Adipocyte (in vitro differentiated cells): ENCODE measurements around the gene SHPK.
A peak's percentile ranks its signal among the peaks of the same experiment; 100 is the strongest.

Experiments used
- DNase-seq: peaks from one replicate; pipeline ENCODE4 v3.0.0-alpha.2; 2015; ENCODE audit warnings: low read depth
- H3K27me3 ChIP-seq: replicated peaks from 2 replicates; pipeline ENCODE4 v1.7.0; 2013; ENCODE audit warnings: mild to moderate bottlenecking, low read length, moderate library complexity; ENCODE audit not compliant: control insufficient read depth, insufficient read depth
- H3K36me3 ChIP-seq: 2 replicates; pipeline ENCODE4 v1.7.0; 2013; ENCODE audit warnings: low read length, mild to moderate bottlenecking, moderate library complexity; ENCODE audit not compliant: control insufficient read depth, insufficient read depth, severe bottlenecking
- H3K4me1 ChIP-seq: 2 replicates; pipeline ENCODE4 v1.7.0; 2013; ENCODE audit warnings: mild to moderate bottlenecking, low read length, moderate library complexity; ENCODE audit not compliant: control insufficient read depth, insufficient read depth
- H3K4me3 ChIP-seq: 2 replicates; pipeline ENCODE4 v1.7.0; 2013; ENCODE audit warnings: mild to moderate bottlenecking, low read length, moderate library complexity
- H3K9ac ChIP-seq: 2 replicates; pipeline ENCODE4 v1.7.0; 2013; ENCODE audit warnings: mild to moderate bottlenecking, low read length, moderate library complexity
- H3K9me3 ChIP-seq: 2 replicates; pipeline ENCODE4 v1.7.0; 2013; ENCODE audit warnings: mild to moderate bottlenecking, low read length, moderate library complexity; ENCODE audit not compliant: control insufficient read depth

SHPK gene

GRCh38 chr17:3641717-3642486, 5.9 kb upstream of the SHPK start:
- DNase-seq = no peak
- H3K4me3 ChIP-seq = no peak overlapping the region
- no peaks in the 10 kb centered on the region for H3K27me3 ChIP-seq
- peaks cover 10% of the 10 kb centered on the region for H3K36me3 ChIP-seq
- H3K9ac ChIP-seq = no peak overlapping the region
- no peaks in the 10 kb centered on the region for H3K9me3 ChIP-seq
- peaks cover 13% of the 10 kb centered on the region for H3K4me1 ChIP-seq

- Histone ChIP-seq H3K9me3 (no peaks in the 10 kb centered on the region), H3K4me3 (no peak overlapping the region), H3K4me1 (peaks cover 13% of the 10 kb centered on the region), H3K36me3 (peaks cover 10% of the 10 kb centered on the region), H3K27me3 (no peaks in the 10 kb centered on the region), H3K9ac (no peak overlapping the region)
- no peak for DNase-seq
These were observed 5.0 kb upstream of the SHPK start for GRCh38 chr17:3641014-3641413.

- Histone ChIP-seq H3K27me3 (no peaks in the 10 kb centered on the region), H3K36me3 (peaks cover 10% of the 10 kb centered on the region), H3K4me3 (no peak overlapping the region), H3K9ac (peak overlapping the region; percentile 39), H3K9me3 (no peaks in the 10 kb centered on the region), H3K4me1 (peaks cover 17% of the 10 kb centered on the region)
- peak; percentile 38 for DNase-seq
These were observed 4.0 kb upstream of the SHPK start for GRCh38 chr17:3639981-3640596.

- peaks cover 9% of the 10 kb centered on the region for H3K36me3 ChIP-seq
- H3K9me3 ChIP-seq = no peaks in the 10 kb centered on the region
- H3K4me1 ChIP-seq = peaks cover 28% of the 10 kb centered on the region
- peak overlapping the region; percentile 96 for H3K4me3 ChIP-seq
- peak overlapping the region; percentile 91 for H3K9ac ChIP-seq
- no peaks in the 10 kb centered on the region for H3K27me3 ChIP-seq
- DNase-seq = peak; percentile 50
These were observed 891 bp upstream of the SHPK start for GRCh38 chr17:3636908-3637373.

GRCh38 chr17:3635474-3636153, 436 bp downstream of the SHPK start:
- DNase-seq = no peak
- Histone ChIP-seq H3K9ac (peak overlapping the region; percentile 91), H3K9me3 (no peaks in the 10 kb centered on the region), H3K36me3 (peaks cover 3% of the 10 kb centered on the region), H3K4me3 (peak overlapping the region; percentile 96), H3K4me1 (peaks cover 28% of the 10 kb centered on the region), H3K27me3 (no peaks in the 10 kb centered on the region)

- DNase-seq = no peak
- Histone ChIP-seq H3K4me3 (no peak overlapping the region), H3K9ac (no peak overlapping the region), H3K27me3 (no peaks in the 10 kb centered on the region), H3K4me1 (peaks cover 18% of the 10 kb centered on the region), H3K9me3 (no peaks in the 10 kb centered on the region), H3K36me3 (peaks cover 25% of the 10 kb centered on the region)
These were observed 3.8 kb downstream of the SHPK start for GRCh38 chr17:3632287-3632686.

GRCh38 chr17:3630781-3631180, 5.3 kb downstream of the SHPK start:
- H3K9ac ChIP-seq = no peak overlapping the region
- DNase-seq = no peak
- H3K36me3 ChIP-seq = peaks cover 32% of the 10 kb centered on the region
- H3K4me3 ChIP-seq = no peak overlapping the region
- H3K9me3 ChIP-seq = no peaks in the 10 kb centered on the region
- peaks cover 15% of the 10 kb centered on the region for H3K4me1 ChIP-seq
- H3K27me3 ChIP-seq = no peaks in the 10 kb centered on the region

GRCh38 chr17:3627769-3628167, 8.3 kb downstream of the SHPK start:
- H3K4me3 ChIP-seq = no peak overlapping the region
- no peak overlapping the region for H3K9ac ChIP-seq
- no peak for DNase-seq
- H3K4me1 ChIP-seq = no peaks in the 10 kb centered on the region
- H3K36me3 ChIP-seq = peaks cover 61% of the 10 kb centered on the region
- no peaks in the 10 kb centered on the region for H3K27me3 ChIP-seq
- no peaks in the 10 kb centered on the region for H3K9me3 ChIP-seq

GRCh38 chr17:3626831-3627768, 8.9 kb downstream of the SHPK start:
- H3K27me3 ChIP-seq = no peaks in the 10 kb centered on the region
- H3K4me3 ChIP-seq = no peak overlapping the region
- no peak for DNase-seq
- peaks cover 64% of the 10 kb centered on the region for H3K36me3 ChIP-seq
- no peaks in the 10 kb centered on the region for H3K9me3 ChIP-seq
- no peaks in the 10 kb centered on the region for H3K4me1 ChIP-seq
- H3K9ac ChIP-seq = no peak overlapping the region

- Histone ChIP-seq H3K27me3 (no peaks in the 10 kb centered on the region), H3K4me1 (no peaks in the 10 kb centered on the region), H3K9me3 (no peaks in the 10 kb centered on the region), H3K36me3 (peaks cover 79% of the 10 kb centered on the region), H3K9ac (no peak overlapping the region), H3K4me3 (no peak overlapping the region)
- no peak for DNase-seq
These were observed 13.0 kb downstream of the SHPK start for GRCh38 chr17:3622977-3623594.
